Stimulated activated naive CD8-positive, alpha-beta T cell treated with anti-CD3 and anti-CD28 coated beads, Interleukin-15, Interleukin-2, amounts not matched to agents 100 U/mL and 50 U/mL, for 24 hours (primary cell): Measurements from ENCODE around the gene STK11IP.

Source experiments
- ATAC-seq: fragments of 150-1000 bp; cut with Tn5 transposase; one replicate; pipeline ENCODE4 v1.10.0; 2021
- DNase-seq: peaks from one replicate; pipeline ENCODE4 v3.0.0; 2021

Gene STK11IP

GRCh38 chr2:219656526-219656925, 58.9 kb downstream of the STK11IP start:
- no peak for ATAC-seq

DNA sequence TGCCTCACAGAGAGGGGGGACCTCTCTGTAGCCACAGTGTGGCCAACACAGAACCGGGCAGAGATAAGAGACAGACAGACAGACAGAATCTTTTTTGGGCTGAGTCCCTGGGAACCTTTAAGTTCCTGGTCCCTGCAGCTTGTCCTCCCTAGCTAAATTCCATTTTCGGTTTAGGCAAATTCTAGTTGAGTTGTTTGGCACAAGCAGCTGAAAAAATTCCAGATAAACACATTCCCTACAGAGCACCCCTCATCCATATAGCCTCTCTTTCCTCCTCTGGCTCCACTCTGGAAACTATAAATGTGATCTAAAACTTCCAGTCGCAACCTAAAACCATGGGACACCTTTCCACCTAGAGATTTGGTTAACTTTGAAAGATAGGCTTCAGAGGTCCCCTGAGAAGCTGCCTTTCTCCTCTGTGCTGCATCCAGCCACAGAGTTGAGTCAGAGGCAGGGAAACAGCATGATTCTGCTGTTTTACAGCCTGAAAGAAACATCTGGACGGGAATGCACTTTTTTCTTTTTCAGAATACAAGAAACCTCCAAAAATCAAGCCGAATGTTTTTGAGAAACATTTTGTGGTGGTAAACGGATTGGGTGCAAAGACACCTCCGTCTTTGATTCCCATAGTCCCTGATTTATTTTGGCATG, 60.7 kb downstream of the STK11IP start:
- ATAC-seq, result no peak
- DNase-seq, result no peak

More at GRCh38 chr2:219656526-219656925, 58.9 kb downstream of the STK11IP start:
- DNase-seq, result no peak

GRCh38 chr2:219658874-219659273, 61.2 kb downstream of the STK11IP start:
- ATAC-seq, result no peak
- no peak for DNase-seq

DNA sequence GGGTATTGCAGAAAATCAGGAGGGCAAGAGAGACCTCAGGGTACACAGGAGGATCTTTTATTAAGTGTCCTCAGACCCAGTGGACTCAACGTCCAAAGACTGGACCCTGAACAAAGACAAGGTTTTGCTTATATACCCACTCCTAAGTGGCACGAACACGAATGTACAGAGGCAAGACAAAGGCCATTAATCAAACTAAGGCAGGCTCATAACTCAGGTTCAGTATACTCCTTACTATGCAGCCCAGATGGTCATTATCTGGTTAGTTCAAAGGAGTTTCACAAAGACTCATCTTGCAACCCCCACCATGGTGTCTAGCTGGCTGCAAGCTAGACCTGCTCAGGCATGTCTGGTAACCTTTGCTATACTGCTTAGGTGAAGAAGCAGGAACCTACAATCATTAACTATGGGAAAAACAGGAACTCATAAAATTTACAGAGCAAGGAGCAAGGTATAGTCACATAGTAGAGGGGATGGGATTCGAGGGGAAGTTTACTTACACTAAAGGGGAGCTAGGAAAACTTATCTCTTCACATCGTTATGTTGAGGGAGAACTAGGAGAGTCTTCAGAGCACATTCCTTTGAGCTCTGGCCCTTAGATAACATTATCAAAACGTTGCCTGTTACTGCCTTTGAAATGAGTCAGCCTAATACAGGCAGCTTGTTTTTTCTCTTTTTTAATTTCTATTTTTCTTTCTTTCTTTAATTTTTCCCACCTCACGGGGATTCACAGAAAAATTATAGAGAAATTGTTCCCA, 63.7 kb downstream of the STK11IP start:
- ATAC-seq (no peak), DNase-seq (no peak)

DNA sequence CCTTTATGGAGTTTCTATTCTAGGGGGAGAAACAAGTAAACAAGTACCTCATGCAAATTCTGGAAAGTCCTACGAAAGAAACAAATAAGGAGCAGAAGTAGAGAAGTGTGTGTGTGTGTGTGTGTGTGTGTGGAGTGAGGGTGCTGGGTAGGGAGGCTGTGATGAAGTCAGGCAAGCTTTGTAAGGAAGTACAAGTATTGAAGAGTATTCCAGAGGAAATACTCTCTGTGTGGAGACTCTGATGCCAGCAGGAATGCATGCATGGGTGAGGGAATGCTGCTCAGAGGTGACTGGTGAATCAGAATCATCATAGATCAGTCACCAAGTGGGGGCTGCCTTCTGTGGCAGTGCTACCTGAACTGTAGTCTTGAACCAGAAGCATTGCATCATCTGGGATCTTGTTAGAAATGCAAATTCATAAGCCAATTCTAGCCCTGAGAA, 64.3 kb downstream of the STK11IP start:
- no peak for ATAC-seq
- DNase-seq, result no peak

DNA sequence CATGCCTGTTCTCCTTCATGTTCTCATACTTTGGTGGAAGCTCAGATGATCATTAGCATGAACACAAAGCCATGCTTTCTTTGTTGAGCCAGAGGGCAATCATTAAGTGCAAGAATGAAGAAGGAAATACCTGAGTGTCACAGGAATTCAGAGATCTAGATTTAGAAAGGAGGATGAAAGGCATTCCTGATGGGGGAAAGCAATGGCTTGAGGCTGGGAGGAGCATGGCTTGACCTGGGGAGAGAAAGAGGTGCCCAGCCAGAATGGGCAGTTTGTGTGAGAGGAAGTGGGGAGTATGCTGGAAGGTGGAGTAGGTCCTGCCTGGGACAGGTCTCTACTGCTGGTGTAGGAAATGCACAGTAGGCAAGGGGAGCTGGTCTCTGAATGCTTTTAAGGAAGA, 64.9 kb downstream of the STK11IP start:
- ATAC-seq, result no peak
- no peak for DNase-seq

- DNase-seq, result no peak
- no peak for ATAC-seq
Observed at GRCh38 chr2:219663116-219663762, 65.6 kb downstream of the STK11IP start.

DNA sequence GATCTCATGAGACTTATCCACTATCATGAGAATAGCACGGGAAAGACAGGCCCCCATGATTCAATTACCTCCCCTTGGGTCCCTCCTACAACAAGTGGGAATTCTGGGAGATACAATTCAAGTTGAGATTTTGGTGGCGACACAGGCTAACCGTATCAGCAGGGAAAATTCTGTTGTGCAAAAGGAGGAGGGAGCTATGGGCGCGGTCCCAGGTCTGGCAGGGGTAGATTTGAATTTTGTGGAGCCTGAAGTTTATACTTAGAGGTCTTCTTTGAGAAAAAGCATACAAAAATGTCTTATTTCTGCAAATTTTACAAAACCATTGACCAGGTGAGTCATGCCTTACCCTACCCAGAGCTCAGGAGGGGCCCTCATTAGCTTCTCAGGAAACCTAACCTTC, 66.4 kb downstream of the STK11IP start:
- no peak for DNase-seq
- ATAC-seq, result no peak

DNA sequence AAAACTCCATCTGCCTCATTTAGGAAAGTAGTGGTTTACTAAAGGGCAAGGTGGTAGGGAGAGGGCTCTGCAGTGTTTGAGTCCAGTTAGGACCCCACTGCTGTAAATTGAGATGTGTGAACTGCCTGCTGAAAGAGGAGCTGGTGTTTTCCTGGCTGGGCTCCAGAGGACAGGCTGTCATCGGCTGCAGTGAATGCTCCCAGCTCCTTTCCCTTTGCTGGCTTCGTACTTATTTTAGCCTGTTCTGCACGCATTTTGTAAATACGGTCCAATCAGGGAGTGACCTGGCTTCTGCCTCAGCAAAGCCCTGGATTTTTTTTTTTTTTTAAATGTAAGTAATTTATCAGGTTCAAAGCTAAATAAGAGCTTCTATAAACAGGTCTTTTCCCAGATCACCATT, 67.3 kb downstream of the STK11IP start:
- ATAC-seq (no peak), DNase-seq (no peak)

- no peak for DNase-seq
- no peak for ATAC-seq
Observed at GRCh38 chr2:219665926-219666325, 68.3 kb downstream of the STK11IP start.
